G401.6 (cell line): Measurements from ENCODE around the gene FZR1.
"Not testable (repeated sequence)": the region's sequence is repeated elsewhere in the genome, so short reads cannot be mapped to it uniquely, and the experiment has no call there.

Source experiments
- FAIRE-seq: peaks from 2 replicates; lab custom pipeline; 2012; peaks lifted over from hg19 to GRCh38; lab: Jason Lieb, UNC

FZR1 gene

DNA sequence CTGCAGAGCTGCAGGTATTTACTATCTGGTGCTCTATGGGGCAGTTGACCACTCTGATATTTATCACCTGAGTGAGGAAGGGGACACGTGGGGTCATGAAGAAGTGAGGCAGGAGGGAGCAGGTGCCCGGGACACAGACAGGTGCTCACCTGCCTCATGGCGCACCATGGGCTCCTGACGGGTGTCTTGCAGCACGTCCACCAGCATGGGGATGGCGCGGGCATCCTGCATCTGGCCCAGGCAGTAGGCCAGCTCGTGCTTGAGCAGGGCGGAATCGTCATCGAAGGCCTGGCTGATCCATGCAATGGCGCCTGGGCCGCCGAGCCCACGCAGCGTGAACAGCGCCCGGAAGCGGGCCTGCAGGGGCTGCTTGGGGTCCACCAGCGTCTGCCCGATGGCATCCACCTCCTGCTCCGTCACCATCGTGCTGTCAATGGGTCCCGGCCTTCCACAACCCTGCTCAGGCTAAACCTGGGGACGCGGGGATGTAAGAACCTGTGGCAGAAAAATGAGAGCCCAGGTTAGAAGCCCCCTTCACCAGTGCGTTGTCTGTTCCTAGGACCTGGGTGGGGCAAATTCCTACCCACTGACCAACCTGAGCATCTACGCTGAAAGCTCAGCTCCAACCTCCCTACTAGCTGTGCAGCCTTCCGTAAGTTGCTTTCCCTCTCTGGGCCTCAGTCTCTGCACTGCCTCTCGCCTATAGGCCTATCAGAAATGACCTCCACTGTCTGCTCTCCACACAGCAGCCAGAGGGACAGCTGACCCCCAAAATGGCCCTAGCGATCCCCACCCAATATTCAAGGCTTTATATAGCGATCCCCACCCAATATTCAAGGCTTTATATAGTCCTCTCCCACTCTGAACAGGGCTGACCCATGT is 9.5 kb upstream of the FZR1 start:
- FAIRE-seq = no peak

- FAIRE-seq = no peak
Observed at GRCh38 chr19:3497757-3498520, 8.2 kb upstream of the FZR1 start.

DNA sequence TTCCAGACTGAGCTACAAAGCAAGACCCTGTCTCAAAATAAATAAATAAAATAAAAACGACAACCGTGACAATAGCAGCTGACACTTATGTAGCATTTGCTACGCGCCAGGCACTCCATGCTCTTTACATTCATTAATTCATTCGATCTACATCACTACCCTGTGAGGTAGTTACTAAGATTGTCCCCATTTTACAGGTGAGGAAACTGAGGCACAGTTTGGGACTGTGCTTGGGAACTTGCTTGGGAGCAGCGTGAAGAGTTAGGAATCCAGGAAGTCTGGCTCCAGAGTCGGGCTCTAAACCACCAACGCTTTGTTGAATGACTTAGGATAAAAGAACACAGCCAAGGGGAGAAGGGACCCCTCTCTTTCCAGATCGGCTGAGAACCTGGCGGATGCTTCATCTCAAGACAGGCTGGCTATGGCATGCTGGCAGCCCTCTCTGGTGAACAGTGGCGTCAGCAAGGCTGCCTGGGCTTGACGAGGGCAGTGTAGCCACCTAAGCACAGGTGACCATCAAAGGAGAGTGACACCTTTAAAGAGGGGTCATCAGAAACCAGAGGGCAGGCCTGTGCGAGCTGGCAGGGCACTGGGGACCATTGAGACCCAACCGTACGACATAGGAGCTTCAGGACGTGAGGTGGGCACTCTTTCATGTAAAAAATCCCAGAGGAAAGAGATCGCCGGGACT is 6.2 kb upstream of the FZR1 start:
- FAIRE-seq = no peak

GRCh38 chr19:3500429-3501101 is 5.5 kb upstream of the FZR1 start, which contains the start of gene DOHH:
Gene DOHH, minus strand, starts transcription at chr19:3500674. Its CDS starts 3,860 bp downstream, at chr19:3496814.
- FAIRE-seq = peak; percentile 96

DNA sequence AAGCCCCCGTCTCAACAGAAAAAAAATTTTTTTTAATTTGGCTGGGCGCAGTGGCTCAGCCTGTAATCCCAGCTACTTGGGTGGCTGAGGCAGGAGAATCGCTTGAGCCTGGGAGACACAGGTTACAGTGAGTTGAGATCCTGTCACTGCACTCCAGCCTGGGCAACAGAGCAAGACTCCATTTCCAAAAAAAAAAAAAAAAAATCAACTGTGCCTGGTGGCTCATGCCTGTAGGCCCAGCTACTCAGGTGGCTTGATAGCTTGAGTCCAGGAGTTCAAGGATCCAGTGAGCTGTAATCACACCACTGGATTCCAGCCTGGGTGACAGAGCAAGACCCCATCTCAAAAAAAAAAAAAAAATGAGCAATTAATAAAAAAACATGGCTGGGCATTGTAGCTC is 4.3 kb upstream of the FZR1 start:
- FAIRE-seq = no peak

GRCh38 chr19:3503036-3503572 is 3.0 kb upstream of the FZR1 start:
- FAIRE-seq = no peak

DNA sequence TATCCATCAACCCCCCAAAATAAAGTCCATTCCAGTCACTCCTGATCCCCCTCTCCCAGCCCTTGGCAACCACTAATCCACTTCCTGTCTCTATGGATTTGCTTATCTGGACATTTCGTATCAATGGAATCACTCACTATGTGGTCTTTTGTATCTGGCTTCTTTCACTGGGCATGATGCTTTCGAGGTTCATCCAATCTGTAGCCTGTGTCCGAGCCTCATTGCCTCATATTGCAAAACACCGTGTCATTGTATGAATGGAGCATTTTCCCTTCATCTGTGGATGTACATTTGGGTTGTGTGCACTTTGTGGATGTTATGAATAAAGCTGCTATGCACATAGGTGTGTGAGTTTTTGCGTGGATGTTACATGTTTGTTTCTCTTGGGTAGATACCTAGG is 1.4 kb upstream of the FZR1 start:
- no peak for FAIRE-seq

GRCh38 chr19:3506384-3507340 is 551 bp downstream of the FZR1 start:
- FAIRE-seq = no peak

GRCh38 chr19:3507371-3508120 is 1.4 kb downstream of the FZR1 start:
- FAIRE-seq = no peak

GRCh38 chr19:3508121-3508661 is 2.1 kb downstream of the FZR1 start:
- not testable (repeated sequence) for FAIRE-seq

DNA sequence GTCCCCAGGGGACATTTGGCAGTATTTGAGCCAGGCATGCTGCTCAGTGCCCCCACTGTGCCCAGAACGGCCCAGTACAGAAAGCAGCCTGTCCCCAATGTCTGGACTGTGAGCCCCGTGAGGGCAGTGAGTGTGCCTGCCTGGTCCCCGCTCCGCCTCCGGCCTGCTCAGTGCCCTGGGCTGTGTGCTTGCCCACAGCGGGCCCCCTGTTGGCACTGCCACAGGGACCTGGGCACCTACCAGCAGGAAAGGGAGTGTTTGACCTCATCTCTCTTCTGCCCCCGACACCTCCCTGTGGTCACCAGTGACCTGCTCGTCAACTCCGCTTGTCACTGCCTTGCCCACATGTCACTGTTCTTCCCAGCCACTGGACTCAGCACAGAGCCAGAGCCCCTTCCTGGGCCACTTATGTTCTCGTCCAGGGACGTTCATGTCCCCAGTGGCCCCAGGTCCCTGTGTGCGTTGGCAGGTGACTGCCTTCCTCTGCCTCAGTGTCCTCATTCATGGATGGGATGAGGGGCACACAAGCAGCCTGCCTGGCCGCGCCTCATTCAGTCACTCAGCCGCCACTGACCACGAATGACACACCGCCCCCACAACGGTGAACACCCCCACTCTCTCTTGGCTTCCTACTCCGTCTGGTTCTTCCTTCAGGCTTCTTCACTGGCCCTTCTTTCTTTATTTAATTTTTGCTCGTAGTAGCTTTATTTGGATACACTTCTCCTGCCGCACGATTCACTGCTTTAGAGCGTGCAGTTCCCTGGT is 2.8 kb downstream of the FZR1 start:
- no peak for FAIRE-seq

DNA sequence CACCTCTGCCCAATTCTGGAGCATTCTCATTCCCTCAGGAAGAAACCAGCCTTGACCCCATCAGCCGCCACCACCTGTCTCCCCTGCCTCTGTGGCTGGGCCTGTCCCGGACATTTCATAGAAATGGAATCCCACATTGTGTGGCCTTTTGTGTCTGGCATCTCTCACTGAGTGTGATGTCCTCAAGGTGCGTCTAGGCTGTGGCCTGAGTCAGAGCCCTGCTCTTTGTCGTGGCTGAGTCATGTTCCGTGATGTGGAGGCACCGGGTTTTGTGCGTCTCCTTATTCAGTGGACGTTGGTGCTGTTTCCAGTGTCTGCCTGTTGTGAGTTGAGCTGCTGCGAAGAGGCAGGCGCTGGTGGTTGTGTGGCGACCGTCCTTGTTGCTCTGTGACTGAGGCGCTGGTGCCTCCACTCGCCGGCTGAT is 3.5 kb downstream of the FZR1 start:
- FAIRE-seq = no peak

DNA sequence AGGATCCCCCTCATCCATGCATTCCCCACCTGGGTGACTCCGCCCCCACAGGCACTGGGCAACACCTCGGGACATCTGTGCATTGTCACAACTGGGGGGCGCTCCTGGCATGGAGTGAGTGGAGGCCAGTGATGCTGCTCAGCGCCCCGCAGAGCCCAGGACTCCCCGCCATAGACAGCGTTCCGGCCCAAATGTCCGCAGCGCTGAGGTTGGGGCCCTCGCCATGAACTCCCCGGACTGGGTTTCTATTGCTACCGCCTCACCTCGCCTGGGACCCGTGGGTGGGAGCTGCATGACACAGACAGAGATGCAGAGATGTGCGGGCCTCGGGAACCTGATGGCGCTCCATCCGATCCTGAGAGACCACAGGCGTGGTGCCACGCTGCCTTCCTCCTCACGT is 4.6 kb downstream of the FZR1 start:
- FAIRE-seq = no peak

DNA sequence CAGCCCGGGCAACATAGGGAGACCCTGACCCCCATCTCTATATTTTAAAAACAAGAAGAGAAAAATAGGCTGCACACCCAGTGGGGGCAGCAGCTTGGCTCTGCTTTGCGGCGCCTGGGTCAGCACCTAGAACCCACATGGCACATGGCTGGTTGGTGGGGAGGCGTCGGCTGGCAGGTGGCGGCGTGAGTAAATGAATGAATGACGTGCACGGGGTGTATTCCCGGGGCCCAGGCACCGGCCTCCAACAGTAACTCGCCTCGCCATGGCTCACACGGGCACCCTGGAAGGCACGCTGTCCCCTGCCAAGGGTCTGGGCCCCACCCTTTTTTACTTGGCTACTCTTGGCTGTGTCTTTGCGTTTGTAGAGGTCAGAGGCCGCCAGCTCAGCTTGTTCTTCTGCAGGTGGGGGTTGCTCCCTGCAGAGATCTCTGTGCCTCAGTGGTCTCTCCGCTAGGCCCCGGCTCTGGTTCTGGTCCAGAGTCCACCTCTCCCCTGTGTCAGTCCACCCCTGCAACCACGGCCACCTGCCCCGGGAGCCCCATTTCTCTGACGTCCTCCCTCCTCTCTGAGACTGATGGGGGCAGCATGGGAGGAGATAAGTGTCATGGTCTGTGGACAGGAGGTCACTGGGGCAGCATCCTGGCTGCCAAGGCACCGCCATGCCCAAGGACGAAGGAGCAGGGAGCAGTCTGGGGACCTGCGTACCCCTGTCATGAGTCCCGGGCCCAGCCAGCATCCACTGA is 5.6 kb downstream of the FZR1 start:
- FAIRE-seq = no peak

GRCh38 chr19:3512562-3513228 is 6.6 kb downstream of the FZR1 start:
- FAIRE-seq = no peak

DNA sequence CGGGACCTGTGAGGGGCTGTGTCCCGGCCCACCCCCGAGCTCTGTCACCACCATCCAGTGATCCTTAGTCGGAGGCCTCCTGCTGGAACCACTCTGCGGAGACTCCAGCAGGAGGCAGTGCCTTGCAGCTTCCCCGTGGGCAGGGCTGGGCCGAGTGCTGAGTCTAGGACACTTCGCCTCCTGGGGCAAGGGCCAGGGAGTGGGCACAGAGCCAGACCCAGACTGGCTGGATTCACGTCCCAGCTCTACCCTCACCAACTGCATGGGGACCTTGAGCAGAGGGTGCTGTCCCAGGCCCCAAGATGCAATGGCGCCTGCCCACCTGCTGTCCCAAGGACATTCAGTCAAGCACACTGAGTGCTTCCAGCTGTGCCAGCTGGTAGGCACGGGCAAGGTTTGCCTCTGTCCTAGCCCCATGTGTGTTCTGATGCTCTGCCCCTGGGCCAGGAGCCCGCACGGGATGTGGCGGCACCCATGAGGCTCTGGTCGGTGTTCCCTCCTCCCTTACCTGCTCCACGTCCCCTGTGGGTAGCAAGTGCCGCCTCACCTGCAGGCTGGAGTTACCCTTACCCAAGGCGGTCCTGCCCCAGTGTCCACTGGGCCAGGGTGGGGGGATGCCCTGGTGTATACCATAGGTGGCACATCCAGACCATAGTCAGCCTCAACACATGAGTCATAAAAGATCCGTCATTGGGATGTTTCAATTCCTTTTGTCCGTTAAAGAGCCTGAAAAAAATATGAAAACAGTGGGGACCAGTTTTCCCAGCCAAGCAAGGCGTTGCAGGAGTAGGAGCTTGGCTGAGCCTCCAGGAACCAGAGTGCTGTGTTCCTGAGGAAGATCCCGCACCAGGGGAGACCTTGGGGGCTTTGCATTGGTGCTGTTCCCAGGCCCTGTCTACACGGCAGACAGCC is 7.4 kb downstream of the FZR1 start:
- FAIRE-seq = no peak

DNA sequence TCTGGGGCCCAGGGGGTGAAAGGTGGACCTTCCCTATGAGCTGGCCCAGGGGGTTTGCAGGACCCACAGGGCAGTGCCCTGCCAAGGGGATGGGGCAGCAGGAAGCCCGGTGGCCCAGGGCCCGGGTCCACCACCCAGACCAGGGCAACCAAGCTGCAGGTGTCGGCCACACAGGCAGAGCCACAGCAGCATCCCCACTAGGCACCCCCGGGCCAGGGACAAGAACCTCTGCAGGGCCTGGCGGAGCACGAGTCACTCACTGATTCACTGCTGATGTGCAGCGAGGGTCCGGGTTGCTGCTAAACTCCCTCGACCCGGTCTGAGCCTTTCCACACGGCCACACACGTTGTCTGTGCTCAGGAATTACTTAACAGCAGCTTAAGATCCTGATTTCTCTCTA is 8.8 kb downstream of the FZR1 start:
- no peak for FAIRE-seq
